HG02571 (cell line): ENCODE results near the gene BCL2.
A peak's percentile ranks its signal among the peaks of the same experiment; 100 is the strongest.
"Not testable (repeated sequence)": the region's sequence is repeated elsewhere in the genome, so short reads cannot be mapped to it uniquely, and the experiment has no call there.

Experiments
- ATAC-seq: cut with Tn5 transposase; IDR thresholded peaks from one replicate; pipeline ENCODE4 v1.9.1; 2021; ENCODE audit warnings: mild to moderate bottlenecking, moderate library complexity; ENCODE audit not compliant: unreplicated experiment

Gene BCL2

GRCh38 chr18:63319383-63320122 lies at the start of gene BCL2:
Gene BCL2 (minus strand): TSS chr18:63319769.
- peak; percentile 14 for ATAC-seq

GRCh38 chr18:63368611-63369010 lies 49.0 kb upstream of the BCL2 start:
- no peak for ATAC-seq

GRCh38 chr18:63367053-63367953 lies 47.7 kb upstream of the BCL2 start, which contains the start of gene KDSR:
Gene KDSR (minus strand): TSS chr18:63367206. CDS start chr18:63367118, 88 bp downstream.
- peak; percentile 88 for ATAC-seq

GRCh38 chr18:63366213-63367052 lies 46.9 kb upstream of the BCL2 start:
- ATAC-seq = peak; percentile 33

GRCh38 chr18:63365876-63366212 lies 46.3 kb upstream of the BCL2 start:
- no peak for ATAC-seq

GRCh38 chr18:63363951-63364350 lies 44.4 kb upstream of the BCL2 start:
- no peak for ATAC-seq

GRCh38 chr18:63363420-63363819 lies 43.9 kb upstream of the BCL2 start:
- not testable (repeated sequence) for ATAC-seq

- no peak for ATAC-seq
Measured at GRCh38 chr18:63356272-63356896, 36.8 kb upstream of the BCL2 start.

GRCh38 chr18:63350230-63350629 lies 30.7 kb upstream of the BCL2 start:
- no peak for ATAC-seq

GRCh38 chr18:63348508-63349136 lies 29.1 kb upstream of the BCL2 start:
- no peak for ATAC-seq

GRCh38 chr18:63346480-63347183 lies 27.1 kb upstream of the BCL2 start:
- no peak for ATAC-seq

GRCh38 chr18:63346031-63346430 lies 26.5 kb upstream of the BCL2 start:
- ATAC-seq = no peak

- ATAC-seq = no peak
Measured at GRCh38 chr18:63344918-63345317, 25.3 kb upstream of the BCL2 start.

- no peak for ATAC-seq
Measured at GRCh38 chr18:63344263-63344662, 24.7 kb upstream of the BCL2 start.

GRCh38 chr18:63342206-63342605 lies 22.6 kb upstream of the BCL2 start:
- ATAC-seq = no peak

GRCh38 chr18:63339920-63340484 lies 20.4 kb upstream of the BCL2 start:
- no peak for ATAC-seq

GRCh38 chr18:63336366-63337099 lies 17.0 kb upstream of the BCL2 start:
- no peak for ATAC-seq

- ATAC-seq = no peak
Measured at GRCh38 chr18:63331105-63331504, 11.5 kb upstream of the BCL2 start.
